Right ventricle myocardium inferior (tissue), 1 donor: ENCODE data around the gene PCDH19. TPM values are rescaled to one million over a fixed set of nuclear protein-coding genes. Genes with fewer than 3 reads are reported as not detected.
A peak's percentile ranks its signal among the peaks of the same experiment; 100 is the strongest.
"Not testable (repeated sequence)": the region's sequence is repeated elsewhere in the genome, so short reads cannot be mapped to it uniquely, and the experiment has no call there.

ENCODE experiments used
- ATAC-seq: fragments of 200-7000 bp; cut with Tn5 transposase; one replicate; pipeline ENCODE4 v1.9.1; 2020; ENCODE audit warnings: mild to moderate bottlenecking, moderate library complexity
- DNase-seq: peaks from one replicate; pipeline ENCODE4 v3.0.0; 2021; ENCODE audit errors: missing footprints
- intact Hi-C: fragments of 100-400 bp; cut with DNase I; formaldehyde crosslinking; loops from one replicate; pipeline ENCODE4 v1.11.0; 2022
- long read RNA-seq: library from polyadenylated mRNA; unstranded; transcript quantifications from one replicate; pipeline ENCODE4 v2.0.0, GENCODE V29; 2021
- total RNA-seq: library from RNA; stranded (reverse); fragmentation: NEBNext Ultra II Directional; extraction: Animal tissue kit (Norgen Biotek cat#: 25700); gene quantifications from one replicate; pipeline ENCODE4 v1.2.1, GENCODE V29; 2021
- donor health status: DM: no; HTN: yes; CAD: no; lungs with severe emphysema.

The PCDH19 gene, protein sequence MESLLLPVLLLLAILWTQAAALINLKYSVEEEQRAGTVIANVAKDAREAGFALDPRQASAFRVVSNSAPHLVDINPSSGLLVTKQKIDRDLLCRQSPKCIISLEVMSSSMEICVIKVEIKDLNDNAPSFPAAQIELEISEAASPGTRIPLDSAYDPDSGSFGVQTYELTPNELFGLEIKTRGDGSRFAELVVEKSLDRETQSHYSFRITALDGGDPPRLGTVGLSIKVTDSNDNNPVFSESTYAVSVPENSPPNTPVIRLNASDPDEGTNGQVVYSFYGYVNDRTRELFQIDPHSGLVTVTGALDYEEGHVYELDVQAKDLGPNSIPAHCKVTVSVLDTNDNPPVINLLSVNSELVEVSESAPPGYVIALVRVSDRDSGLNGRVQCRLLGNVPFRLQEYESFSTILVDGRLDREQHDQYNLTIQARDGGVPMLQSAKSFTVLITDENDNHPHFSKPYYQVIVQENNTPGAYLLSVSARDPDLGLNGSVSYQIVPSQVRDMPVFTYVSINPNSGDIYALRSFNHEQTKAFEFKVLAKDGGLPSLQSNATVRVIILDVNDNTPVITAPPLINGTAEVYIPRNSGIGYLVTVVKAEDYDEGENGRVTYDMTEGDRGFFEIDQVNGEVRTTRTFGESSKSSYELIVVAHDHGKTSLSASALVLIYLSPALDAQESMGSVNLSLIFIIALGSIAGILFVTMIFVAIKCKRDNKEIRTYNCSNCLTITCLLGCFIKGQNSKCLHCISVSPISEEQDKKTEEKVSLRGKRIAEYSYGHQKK (N-terminal part only)
- 0.65 TPM for total RNA-seq
- long read RNA-seq = 0 reads

DNA sequence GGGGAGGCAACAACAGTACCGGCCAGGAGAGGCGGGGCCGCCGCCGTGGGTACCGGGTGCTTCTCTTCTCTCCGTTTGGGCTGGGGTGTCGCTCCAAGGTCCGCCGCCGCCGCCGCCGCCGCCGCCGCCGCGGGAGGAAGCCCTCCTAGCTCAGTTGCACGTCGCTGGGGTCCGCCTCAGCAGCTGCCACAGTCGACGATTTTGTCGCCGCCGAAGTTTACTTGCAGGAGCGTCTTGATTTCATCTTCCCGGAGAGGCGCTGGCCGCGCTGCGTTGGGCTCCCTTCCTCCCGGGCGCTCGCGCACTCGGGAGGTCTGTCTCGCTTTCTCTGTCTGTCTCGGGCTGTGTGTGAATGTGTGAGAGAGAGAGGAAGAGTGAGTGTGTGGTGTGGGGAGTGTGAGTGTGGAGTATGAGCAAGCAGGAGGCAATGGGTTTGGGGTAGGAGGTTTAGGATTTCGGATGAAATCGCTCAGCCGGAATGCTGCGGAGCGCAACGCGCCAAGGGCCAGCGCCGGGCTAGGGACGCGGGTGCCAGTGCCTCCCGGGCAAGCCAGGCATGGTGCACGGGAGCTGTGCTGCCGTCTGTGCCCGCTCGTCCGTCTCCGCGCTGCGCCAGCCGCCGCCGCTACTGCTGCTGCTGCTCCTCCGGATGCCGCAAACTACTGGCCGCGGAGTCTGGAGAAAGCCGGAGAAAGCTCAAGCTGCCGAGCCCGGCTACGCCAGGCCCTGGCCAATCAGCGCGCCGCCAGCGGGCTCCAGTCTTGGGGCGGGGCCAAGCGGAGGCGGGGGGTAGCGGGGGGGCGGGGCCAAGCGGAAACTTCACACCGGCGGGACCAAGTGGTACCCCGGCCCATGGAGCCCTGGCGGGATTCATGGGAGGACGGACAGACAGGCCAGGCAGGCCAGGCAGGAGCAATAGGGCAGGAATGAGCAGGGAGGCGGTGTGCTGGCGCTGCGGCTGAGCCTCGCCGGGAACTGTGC lies at the start of gene PCDH19:
TSS of gene PCDH19 (minus strand) at position 664 of the 981 bp plus-strand sequence. CDS start 1,676 bp downstream, outside the sequence.
- intact Hi-C loops = no loop called here
- no peak for DNase-seq
- ATAC-seq = peak; percentile 88

DNA sequence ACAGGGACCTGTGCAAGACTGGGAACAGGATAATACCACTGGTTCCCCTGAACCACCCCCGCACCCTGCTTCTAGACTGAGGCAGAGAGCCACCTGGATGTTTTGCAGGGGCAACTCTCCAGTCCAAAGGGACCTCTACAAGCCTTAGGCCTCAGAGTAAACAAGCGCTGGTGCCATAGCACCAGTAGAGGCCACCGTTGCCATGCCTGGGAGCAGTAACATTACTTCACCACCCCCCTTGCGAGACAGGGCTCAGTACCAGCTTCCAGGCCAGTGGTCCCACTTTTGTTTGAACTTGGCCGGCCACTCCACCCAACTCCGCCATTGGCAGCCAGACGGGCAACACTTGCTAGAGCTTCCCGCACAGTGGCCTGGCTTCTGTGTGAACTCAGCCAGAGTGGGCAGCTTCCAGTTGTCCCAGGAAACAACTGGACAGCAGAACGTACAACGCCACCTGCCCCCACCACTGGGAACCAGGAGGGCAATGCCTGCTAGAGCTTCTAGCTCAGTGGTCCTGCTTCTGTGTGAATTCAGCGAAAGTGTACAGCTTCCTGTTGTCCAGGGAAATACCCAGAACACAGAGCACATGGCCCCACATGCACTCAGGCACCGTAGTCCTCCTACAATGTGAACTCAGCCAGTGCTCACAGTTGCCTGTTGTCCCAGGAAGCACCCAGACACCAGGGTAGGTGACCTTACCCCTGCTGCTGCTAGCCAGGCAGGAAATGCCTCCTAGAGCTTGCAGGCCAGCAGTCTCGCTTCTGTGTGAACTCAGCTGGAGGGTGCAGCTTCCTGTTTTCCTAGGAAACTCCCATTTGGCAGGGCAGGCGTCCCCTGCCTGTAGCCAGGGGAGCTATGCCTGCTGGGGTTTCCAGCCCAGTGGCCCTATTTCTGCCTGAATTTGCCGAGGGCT lies 39.9 kb upstream of the PCDH19 start:
- no peak for ATAC-seq
- no peak for DNase-seq
- intact Hi-C loops = no loop called here

DNA sequence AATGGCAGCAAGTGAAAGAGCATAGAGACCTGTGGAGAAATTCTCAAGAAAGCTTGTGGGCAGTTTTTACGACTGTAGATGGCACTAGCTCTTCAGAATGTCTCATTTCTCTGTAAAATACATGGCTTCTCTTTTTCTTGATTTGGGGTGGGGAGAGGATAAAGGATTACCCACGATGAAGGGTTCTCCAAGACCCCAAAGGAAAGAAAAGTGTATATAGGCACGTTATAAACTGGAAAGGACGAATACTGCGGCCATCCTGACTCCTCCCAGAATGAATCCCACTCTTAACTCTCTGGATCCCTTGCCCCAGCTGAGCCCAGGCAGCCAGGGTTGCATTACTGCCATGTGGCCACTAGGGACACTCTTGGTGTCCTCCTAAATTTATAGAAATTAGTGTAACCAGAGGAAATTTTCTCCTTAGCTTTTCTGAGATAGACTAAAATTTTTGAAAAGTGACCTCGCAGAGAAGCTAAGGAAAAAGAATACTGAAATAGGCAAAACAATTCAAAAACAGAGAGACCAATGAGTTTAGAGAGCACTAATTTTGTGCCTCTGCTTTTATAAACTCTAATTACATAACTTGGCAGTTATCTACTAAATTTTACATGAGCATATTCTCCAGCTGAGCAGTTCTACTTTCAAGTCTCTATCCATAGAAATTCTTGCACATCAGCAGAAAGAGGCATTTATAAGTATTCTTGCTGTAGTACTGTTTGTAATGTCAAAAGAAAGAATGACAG lies 37.8 kb upstream of the PCDH19 start:
- ATAC-seq (no peak), DNase-seq (no peak)
- intact Hi-C loops = no loop called here

- intact Hi-C loops = no loop called here
Measured at GRCh38 chrX:100445593-100445992, 35.5 kb upstream of the PCDH19 start.

DNA sequence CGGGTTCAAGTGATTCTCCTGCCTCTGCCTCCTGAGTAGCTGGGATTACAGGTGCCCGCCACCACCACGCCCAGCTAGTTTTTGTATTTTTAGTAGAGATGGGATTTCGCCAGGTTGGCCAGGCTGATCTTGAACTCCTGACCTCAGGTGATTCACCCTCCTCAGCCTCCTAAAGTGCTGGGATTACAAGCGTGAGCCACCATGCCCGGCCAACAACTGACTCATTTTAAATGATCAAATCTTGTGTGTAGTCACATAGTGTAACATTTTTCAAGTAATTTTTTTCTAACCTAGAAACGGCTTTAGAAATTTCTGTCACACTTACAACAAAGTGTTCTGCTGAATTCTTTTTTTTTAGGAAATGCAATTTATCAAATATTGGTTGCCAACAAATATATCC lies 31.2 kb upstream of the PCDH19 start:
- intact Hi-C loops, DNase-seq, ATAC-seq: not testable (repeated sequence)

More at GRCh38 chrX:100445593-100445992, 35.5 kb upstream of the PCDH19 start:
- DNase-seq (no peak), ATAC-seq (no peak)

DNA sequence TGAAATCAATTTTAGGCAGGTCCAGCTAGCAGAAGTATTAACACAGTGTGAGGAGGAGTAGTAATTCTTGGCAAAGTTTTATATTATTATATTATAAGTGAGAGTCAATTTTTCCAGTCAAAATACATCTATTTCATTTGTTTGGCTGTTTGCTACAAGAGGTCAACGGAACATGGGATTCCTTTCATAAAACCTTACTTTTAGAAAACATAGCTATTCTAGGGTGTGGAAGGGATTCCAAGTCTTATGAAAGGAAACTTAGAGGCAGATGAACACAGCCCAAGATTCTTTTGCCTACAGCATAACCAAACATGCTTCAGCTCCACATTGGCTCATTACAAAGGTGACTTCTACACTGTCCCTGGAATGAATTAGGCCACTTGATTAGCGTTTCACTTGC lies 29.9 kb upstream of the PCDH19 start:
- no peak for ATAC-seq
- DNase-seq = no peak

DNA sequence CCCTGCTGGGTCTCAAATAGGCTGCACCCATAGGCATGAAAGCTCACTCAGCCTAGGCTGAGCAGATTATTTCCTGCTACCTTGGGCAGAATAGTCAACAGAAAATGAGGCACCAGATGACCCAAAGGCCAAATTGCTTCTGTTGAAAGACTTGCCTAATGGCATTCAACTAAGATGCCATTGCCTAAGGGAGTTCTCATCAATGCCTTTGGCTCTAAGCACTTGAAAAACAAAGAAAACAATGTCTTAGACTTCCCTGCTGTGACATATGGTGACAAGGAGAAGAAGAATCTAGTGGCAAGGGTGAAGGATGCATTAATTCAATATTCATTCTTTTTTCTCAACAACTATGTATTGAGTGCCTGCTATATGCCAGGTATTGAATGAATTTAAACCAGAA lies 25.7 kb upstream of the PCDH19 start:
- ATAC-seq = no peak
- no peak for DNase-seq
- intact Hi-C loops = no loop called here

More for the DNA sequence above, 29.9 kb upstream of the PCDH19 start:
- intact Hi-C loops = no loop called here

DNA sequence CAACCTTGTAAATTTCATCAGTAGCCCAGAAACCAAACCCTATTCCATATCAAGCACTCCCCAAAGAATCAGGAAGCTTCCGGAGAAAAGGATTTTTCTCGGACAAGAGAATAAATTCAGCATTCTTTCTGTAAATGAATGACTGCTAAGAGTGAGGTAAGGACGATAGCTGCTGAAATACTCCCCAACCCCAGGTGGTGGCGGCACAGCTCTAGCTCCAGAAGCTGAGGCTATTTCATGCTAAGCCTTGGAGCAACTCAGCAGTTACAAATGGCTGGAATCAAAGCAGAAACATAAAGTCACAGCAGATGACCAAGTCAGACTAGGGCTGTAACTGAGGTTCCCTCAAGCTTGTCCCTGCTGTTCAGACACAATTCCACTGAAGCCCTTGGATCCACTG lies 13.9 kb upstream of the PCDH19 start:
- intact Hi-C loops = no loop called here
- no peak for DNase-seq
- no peak for ATAC-seq

DNA sequence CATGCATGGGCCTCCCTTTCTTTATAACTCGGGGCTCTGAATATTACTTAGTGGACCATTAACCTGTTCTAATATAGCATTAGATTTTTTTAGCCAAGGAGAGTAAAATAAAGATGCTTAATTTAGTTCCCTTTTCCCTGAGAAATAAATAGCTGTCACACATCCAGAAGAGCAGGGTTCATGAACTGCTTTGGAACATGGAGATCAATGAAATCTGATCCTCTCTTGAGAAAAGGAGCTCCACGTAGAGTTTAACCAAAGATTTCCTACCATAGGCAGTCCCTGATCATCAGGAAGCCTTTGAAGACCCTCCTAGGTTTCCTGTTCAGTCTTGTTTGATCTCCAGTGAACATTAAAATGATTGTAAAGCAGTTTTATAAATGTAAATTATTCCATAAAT lies 8.5 kb upstream of the PCDH19 start:
- DNase-seq (no peak), ATAC-seq (no peak)

GRCh38 chrX:100417681-100418080 lies 7.6 kb upstream of the PCDH19 start:
- intact Hi-C loops = no loop called here
- ATAC-seq = no peak
- no peak for DNase-seq

More for the DNA sequence above, 8.5 kb upstream of the PCDH19 start:
- intact Hi-C loops = no loop called here

DNA sequence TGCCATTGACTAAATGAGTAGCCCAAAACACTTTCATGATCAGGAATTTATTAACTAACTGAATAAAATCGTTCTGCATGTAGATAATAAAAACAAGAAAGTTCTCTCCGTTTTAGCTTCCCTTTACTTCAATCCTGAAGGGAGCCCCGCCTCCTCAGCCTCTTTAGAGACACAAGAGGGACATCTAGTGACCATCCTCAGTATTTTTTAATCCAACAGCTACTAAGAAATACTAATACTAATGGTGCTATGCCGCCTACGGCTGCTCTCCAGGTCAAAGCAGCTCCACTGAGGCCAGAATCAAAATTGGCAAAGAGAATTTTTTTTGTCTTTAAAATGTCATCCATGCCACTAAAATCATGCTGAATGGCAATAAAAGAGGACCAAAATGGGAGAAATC lies 3.2 kb upstream of the PCDH19 start:
- ATAC-seq = no peak
- DNase-seq = no peak
- intact Hi-C loops = no loop called here

GRCh38 chrX:100411802-100412715 lies 2.0 kb upstream of the PCDH19 start:
- DNase-seq = peak; percentile 57
- intact Hi-C loops = no loop called here
- ATAC-seq = no peak

- DNase-seq (peak; percentile 28), ATAC-seq (no peak)
- intact Hi-C loops = no loop called here
Measured at GRCh38 chrX:100410901-100411801, 1.1 kb upstream of the PCDH19 start.

DNA sequence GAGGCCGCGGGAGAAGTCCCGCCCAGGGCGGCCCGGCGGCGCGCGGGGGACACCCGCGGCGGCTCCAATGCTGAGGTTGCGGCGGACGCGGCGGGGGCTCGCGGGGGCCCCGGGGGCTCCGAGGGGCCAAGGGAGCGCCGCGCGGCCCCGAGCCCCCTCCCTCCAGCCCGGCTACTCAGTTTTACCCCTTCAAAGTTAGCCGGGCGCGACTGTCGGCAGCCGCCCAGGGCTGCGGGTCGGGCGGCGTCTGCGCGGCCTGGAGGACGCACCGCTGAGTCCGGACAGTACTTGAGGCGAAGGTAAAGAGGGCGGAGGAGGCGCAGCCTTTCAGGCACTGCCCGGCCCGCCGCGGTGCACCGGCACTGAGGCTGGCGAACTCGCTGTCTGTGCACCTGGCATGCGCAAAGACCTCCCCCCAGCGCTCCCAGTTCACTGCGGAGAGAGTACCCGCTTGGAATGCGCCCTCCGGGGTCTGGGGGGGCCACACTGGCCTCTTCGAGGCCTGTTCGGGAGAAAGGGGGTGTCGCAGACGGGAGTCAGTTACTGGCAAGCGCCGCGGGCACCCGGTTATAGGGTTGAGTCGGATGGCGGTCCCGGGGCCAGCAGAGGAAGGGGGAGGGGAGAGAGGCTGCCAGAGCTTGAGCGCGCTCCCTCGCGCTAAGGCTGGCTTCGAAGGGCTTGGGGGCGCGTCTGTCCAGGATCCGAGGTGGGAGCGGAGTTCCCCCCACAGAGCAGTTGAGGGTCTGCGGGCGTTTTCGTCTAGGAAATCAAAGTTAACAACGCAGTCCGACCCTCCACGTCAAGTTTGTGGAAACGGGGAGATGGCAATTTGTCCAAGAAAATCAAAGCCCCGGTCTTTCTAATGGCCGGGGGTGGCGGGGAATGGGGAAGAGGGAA lies 1.1 kb downstream of the PCDH19 start:
- no peak for DNase-seq
- ATAC-seq = no peak
- intact Hi-C loops = no loop called here
